ENCODE results near the gene GNAI1. TPM values are rescaled to one million over a fixed set of nuclear protein-coding genes. Genes with fewer than 3 reads are reported as not detected.

The GNAI1 gene
- total RNA-seq, 2 experiments from 2014 or later = 1.7 to 2.8 TPM

- no peaks in the 10 kb centered on the region for H3K9me3 Mint-ChIP-seq
- H3K36me3 Mint-ChIP-seq (ENCODE audit: low read depth) = no peaks in the 10 kb centered on the region
- H3K4me1 Mint-ChIP-seq (ENCODE audit: low read depth) = no peaks in the 10 kb centered on the region
- H3K27me3 Mint-ChIP-seq = no peaks in the 10 kb centered on the region
- CTCF ChIA-PET = no interaction called here
- POLR2A ChIA-PET = no interaction called here
- intact Hi-C loops (cut with micrococcal nuclease) = no loop called here
- no peak overlapping the region for H3K4me3 Mint-ChIP-seq
- H3K27ac Mint-ChIP-seq = no peak overlapping the region
- DNase-seq (no peak), ATAC-seq (no peak)
- TF ChIP-seq, protein P1, sequence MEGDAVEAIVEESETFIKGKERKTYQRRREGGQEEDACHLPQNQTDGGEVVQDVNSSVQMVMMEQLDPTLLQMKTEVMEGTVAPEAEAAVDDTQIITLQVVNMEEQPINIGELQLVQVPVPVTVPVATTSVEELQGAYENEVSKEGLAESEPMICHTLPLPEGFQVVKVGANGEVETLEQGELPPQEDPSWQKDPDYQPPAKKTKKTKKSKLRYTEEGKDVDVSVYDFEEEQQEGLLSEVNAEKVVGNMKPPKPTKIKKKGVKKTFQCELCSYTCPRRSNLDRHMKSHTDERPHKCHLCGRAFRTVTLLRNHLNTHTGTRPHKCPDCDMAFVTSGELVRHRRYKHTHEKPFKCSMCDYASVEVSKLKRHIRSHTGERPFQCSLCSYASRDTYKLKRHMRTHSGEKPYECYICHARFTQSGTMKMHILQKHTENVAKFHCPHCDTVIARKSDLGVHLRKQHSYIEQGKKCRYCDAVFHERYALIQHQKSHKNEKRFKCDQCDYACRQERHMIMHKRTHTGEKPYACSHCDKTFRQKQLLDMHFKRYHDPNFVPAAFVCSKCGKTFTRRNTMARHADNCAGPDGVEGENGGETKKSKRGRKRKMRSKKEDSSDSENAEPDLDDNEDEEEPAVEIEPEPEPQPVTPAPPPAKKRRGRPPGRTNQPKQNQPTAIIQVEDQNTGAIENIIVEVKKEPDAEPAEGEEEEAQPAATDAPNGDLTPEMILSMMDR (IDR thresholded peaks at IDR 0.05) = no peak
Observed at GRCh38 chr7:80275192-80275605, 140.6 kb downstream of the GNAI1 start.

Measured in activated CD8-positive, alpha-beta T cell treated with anti-CD3 and anti-CD28 coated beads for 36 hours (primary cell).